ENCODE results near the gene ECHDC3.
"Not testable (repeated sequence)": the region's sequence is repeated elsewhere in the genome, so short reads cannot be mapped to it uniquely, and the experiment has no call there.

Gene ECHDC3

DNA sequence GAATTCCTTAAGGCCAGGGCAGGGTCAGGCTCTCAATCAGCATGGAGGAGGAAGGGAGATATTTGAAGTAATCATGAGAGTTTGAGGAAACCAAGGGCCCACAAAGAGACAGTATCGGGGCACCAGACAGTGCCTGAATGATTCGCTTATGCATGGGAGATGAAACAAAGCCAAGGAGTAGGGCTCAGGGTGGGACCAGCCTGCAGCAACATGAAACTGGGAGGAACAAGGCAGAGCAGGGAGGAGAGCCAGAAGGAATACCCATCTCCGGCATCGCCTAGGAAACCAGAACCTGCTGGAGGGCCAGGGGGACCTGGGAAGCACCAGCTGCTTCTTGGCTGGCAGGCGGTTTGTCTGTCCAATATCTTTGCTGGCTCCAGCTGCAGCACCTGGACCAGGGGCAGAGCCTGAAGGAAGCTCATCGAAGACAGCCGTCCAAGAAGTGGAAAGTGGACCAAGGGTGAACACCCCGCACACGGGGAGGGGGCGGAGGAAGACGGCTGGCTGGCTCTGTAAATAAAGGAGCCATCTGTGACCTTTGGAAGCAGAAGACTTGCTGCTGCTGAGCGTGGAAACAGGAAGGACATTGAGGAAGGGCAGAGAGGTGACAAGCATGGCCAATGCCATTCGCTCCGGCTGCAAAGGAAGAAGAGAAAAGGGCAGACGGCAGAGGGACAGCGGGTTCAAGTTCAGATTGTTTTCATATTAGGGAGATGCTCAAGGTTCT is 34.4 kb upstream of the ECHDC3 start:
- H3K4me1 Mint-ChIP-seq = peaks cover 32 to 40% of the 10 kb centered on the region in 2 donors
- no peak for DNase-seq
- H3K36me3 Mint-ChIP-seq = peaks cover 0 to 5% of the 10 kb centered on the region in 2 donors
- H3K9me3 Mint-ChIP-seq = peaks cover 0 to 2% of the 10 kb centered on the region in 2 donors
- no peak overlapping the region for H3K4me3 Mint-ChIP-seq
- ATAC-seq (replicated peaks) = no peak
- no peaks in the 10 kb centered on the region for H3K27me3 Mint-ChIP-seq
- no peak overlapping the region for H3K27ac Mint-ChIP-seq

GRCh38 chr10:11708801-11709200 is 33.4 kb upstream of the ECHDC3 start:
- not testable (repeated sequence) for H3K27ac Mint-ChIP-seq; H3K27me3 Mint-ChIP-seq; DNase-seq; ATAC-seq (replicated peaks); H3K36me3 Mint-ChIP-seq; H3K4me3 Mint-ChIP-seq; H3K9me3 Mint-ChIP-seq
- peaks cover 37 to 50% of the 10 kb centered on the region in 2 donors for H3K4me1 Mint-ChIP-seq

DNA sequence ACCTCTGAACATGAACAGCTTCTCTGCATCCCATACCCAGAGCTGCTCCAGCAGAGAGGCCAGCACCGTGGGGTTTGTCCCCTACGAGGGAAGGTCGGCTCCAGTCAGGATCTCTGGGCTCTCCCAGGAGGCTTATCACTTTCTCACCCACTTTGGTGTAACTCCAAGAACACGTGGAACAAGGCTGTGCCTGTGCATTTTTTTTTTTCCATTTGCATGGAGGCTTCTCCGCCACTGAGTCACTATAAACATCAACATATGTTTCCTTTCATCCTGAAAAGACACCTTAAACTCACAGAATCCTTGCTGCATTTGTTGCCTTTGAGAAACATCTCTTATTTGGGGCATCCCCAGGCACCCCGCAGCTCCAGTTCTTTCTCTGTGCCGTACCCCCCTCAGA is 29.4 kb upstream of the ECHDC3 start:
- no peak overlapping the region for H3K4me3 Mint-ChIP-seq
- no peak overlapping the region for H3K27ac Mint-ChIP-seq

DNA sequence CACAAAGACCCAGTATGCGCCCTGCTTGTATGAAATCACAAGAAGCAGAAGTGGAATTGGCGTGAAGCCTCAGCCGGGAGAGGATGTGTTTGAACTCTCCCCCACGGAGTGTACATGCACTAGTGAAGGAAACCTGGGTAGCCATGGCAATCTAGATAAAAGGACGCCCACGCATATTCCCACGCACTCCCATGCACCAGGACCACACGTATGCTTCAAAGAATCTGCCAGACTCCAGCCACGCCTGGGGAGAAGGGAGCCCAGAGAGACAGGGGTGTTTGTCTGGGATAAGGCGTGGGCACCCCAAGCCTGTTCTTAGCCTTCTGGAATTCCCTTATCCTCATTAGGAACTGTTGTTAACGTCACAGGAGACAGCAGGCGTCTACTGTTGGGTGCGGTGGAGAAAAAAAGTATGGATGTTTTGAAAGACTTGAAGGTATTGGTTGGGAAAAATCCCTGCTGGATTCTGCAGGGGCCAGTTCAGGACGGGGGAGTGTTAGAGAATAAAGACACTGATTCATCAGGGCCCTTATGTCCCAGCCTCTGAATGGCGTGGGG is 28.9 kb upstream of the ECHDC3 start:
- Mint-ChIP-seq H3K9me3 (no peaks in the 10 kb centered on the region), H3K27ac (no peak overlapping the region)
- ATAC-seq (replicated peaks) = peak; percentile 32 to 41

More for the DNA sequence above, 29.4 kb upstream of the ECHDC3 start:
- Mint-ChIP-seq H3K36me3 (no peaks in the 10 kb centered on the region), H3K27me3 (no peaks in the 10 kb centered on the region), H3K4me1 (peaks cover 41 to 66% of the 10 kb centered on the region in 2 donors), H3K9me3 (no peaks in the 10 kb centered on the region)
- no peak for ATAC-seq (replicated peaks)
- no peak for DNase-seq

GRCh38 chr10:11713963-11714362 is 28.2 kb upstream of the ECHDC3 start:
- H3K4me3 Mint-ChIP-seq = no peak overlapping the region
- ATAC-seq (replicated peaks) (no peak), DNase-seq (no peak)
- peak overlapping the region; percentile 42 for H3K27ac Mint-ChIP-seq
- peaks cover 41 to 67% of the 10 kb centered on the region in 2 donors for H3K4me1 Mint-ChIP-seq
- no peaks in the 10 kb centered on the region for H3K27me3 Mint-ChIP-seq
- H3K36me3 Mint-ChIP-seq = no peaks in the 10 kb centered on the region
- peaks cover 0 to 2% of the 10 kb centered on the region in 2 donors for H3K9me3 Mint-ChIP-seq

More for the DNA sequence above, 28.9 kb upstream of the ECHDC3 start:
- peaks cover 39 to 66% of the 10 kb centered on the region in 2 donors for H3K4me1 Mint-ChIP-seq
- H3K36me3 Mint-ChIP-seq = no peaks in the 10 kb centered on the region
- DNase-seq = no peak
- H3K27me3 Mint-ChIP-seq = no peaks in the 10 kb centered on the region
- H3K4me3 Mint-ChIP-seq = no peak overlapping the region

DNA sequence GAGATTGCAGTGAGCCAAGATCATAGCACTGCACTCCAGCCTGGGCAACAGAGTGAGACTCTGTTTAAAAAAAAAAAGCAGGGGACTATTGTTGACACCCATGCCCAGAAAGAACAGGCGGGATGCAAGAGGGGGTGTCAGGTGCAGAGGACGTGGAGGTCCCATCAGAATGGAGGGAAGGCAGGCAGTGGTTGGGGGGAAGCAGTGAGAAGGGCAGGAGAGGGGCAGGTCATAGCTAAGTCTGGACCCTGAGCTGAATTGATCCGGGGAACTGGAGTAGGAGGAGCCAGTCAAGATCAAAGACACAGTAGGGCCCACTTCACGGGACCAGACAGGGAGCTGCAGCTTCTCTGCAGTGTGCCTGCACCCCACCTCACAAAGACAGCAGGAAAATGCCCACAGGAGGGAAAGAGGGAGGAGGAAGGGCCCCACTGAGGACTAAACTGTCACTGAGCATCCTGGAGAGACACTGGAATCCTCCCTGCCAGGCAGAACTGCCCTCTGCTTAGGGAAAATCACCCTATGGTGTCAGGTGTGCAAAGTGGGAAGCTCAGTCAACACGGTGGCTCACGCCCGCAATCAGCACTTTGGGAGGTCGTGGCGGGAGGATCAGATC is 27.3 kb upstream of the ECHDC3 start:
- H3K27me3 Mint-ChIP-seq = no peaks in the 10 kb centered on the region
- H3K9me3 Mint-ChIP-seq = peaks cover 0 to 2% of the 10 kb centered on the region in 2 donors
- no peak overlapping the region for H3K27ac Mint-ChIP-seq
- DNase-seq (no peak), ATAC-seq (replicated peaks) (no peak)
- H3K4me1 Mint-ChIP-seq = peaks cover 40 to 69% of the 10 kb centered on the region in 2 donors
- no peaks in the 10 kb centered on the region for H3K36me3 Mint-ChIP-seq
- no peak overlapping the region for H3K4me3 Mint-ChIP-seq

DNA sequence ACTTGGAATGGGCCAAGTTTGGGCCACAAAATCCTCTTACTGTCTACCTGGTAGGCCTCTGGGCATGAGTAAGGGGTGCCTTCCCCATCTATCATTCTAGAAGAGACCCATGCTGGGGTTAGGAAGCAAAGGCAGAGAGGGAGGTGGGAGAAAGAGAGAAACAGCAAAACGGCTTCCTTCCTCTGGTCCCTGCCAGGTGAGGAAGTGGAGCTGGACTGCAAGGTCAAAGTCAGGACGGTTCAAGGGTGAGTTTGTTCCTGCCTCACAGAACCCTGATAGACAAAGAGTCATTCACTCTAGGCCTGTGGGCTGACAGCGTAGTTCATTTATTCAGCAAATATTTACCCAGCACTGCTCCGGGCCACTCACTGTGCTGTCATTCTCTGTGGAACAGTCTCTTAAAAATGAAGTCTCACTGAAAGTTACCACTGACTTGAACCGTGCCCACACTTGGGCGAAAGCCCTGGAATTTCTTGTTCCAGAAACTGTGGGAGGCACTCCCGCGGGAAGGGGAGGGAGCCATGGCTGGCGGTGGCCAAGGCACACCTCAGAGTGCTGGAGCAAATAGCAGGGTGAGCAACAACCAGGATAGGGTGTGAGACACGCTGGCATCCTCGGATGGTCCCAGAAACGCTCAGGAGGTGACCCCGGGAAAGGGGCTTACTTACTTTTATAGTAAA is 26.2 kb upstream of the ECHDC3 start:
- DNase-seq = no peak
- peaks cover 0 to 2% of the 10 kb centered on the region in 2 donors for H3K9me3 Mint-ChIP-seq
- no peak for ATAC-seq (replicated peaks)
- H3K4me1 Mint-ChIP-seq = peaks cover 40 to 69% of the 10 kb centered on the region in 2 donors
- H3K27me3 Mint-ChIP-seq = no peaks in the 10 kb centered on the region
- H3K4me3 Mint-ChIP-seq = no peak overlapping the region
- H3K36me3 Mint-ChIP-seq = no peaks in the 10 kb centered on the region
- peak overlapping the region; percentile 57 for H3K27ac Mint-ChIP-seq

- no peak overlapping the region for H3K27ac Mint-ChIP-seq
- H3K4me1 Mint-ChIP-seq = peaks cover 44 to 70% of the 10 kb centered on the region in 2 donors
- H3K4me3 Mint-ChIP-seq = no peak overlapping the region
- no peaks in the 10 kb centered on the region for H3K36me3 Mint-ChIP-seq
- peaks cover 0 to 2% of the 10 kb centered on the region in 2 donors for H3K9me3 Mint-ChIP-seq
- H3K27me3 Mint-ChIP-seq = no peaks in the 10 kb centered on the region
- ATAC-seq (replicated peaks) (no peak), DNase-seq (no peak)
Measured at GRCh38 chr10:11716686-11717085, 25.5 kb upstream of the ECHDC3 start.

GRCh38 chr10:11719496-11720259 is 22.5 kb upstream of the ECHDC3 start:
- ATAC-seq (replicated peaks) (no peak), DNase-seq (no peak)
- H3K4me3 Mint-ChIP-seq = no peak overlapping the region
- H3K27me3 Mint-ChIP-seq = no peaks in the 10 kb centered on the region
- H3K27ac Mint-ChIP-seq = peak overlapping the region; percentile 76
- H3K36me3 Mint-ChIP-seq = no peaks in the 10 kb centered on the region
- H3K9me3 Mint-ChIP-seq = peaks cover 0 to 2% of the 10 kb centered on the region in 2 donors
- H3K4me1 Mint-ChIP-seq = peaks cover 32 to 49% of the 10 kb centered on the region in 2 donors

DNA sequence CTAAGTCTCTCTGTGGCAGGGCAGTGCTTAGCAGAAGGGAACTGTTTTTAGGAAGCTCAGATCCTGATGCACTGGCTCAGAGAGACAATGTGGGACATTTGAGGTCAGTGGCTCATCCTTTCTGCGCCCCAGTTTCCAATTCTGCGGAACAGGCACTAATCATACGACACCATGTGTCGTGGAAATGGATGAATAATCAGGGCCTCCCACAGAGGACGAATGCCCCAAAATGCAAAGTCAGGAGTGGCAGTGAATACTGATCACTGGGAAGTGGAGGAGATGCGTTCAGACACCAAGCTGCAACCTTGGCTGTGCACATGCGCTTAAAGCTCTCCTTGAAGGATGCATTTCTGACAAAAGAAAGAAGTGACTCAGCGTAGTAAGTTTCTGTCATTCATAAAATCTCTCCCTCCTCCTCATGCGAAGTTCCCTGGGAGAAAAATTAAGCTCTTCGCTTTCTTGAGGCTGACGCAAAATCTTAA is 21.9 kb upstream of the ECHDC3 start:
- no peaks in the 10 kb centered on the region for H3K27me3 Mint-ChIP-seq
- DNase-seq (no peak), ATAC-seq (replicated peaks) (peak; percentile 62 to 68)
- H3K9me3 Mint-ChIP-seq = peaks cover 0 to 2% of the 10 kb centered on the region in 2 donors
- peaks cover 35 to 51% of the 10 kb centered on the region in 2 donors for H3K4me1 Mint-ChIP-seq
- no peaks in the 10 kb centered on the region for H3K36me3 Mint-ChIP-seq
- H3K4me3 Mint-ChIP-seq = peak overlapping the region in 1 of 2 donors; percentile 41
- peak overlapping the region; percentile 76 for H3K27ac Mint-ChIP-seq

GRCh38 chr10:11721806-11722205 is 20.4 kb upstream of the ECHDC3 start:
- Mint-ChIP-seq H3K27ac (no peak overlapping the region), H3K4me1 (peaks cover 29 to 46% of the 10 kb centered on the region in 2 donors), H3K27me3 (no peaks in the 10 kb centered on the region), H3K4me3 (no peak overlapping the region), H3K36me3 (no peaks in the 10 kb centered on the region), H3K9me3 (peaks cover 0 to 2% of the 10 kb centered on the region in 2 donors)
- DNase-seq (no peak), ATAC-seq (replicated peaks) (no peak)

DNA sequence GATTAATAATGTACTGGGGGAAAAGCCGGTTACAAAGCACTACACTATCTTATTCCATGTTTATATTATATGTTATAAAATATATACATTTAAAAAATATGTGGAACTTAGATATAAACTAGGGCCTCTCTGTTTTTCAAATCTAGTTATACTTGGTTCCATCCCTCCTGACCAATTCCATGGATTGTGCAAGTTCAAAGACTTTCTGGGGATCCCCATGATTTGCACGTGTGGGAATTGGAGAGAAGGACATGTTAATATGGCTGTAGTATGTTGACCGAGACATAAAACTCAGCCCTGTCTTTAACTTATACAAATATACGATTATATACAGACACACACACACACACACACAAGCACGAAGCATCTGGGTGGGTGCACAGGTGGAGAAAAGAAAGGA is 18.8 kb upstream of the ECHDC3 start:
- Mint-ChIP-seq H3K9me3 (peaks cover 2 to 3% of the 10 kb centered on the region in 2 donors), H3K27ac (no peak overlapping the region), H3K4me3 (no peak overlapping the region), H3K27me3 (no peaks in the 10 kb centered on the region), H3K36me3 (peaks cover 1 to 3% of the 10 kb centered on the region in 2 donors), H3K4me1 (peaks cover 24 to 38% of the 10 kb centered on the region in 2 donors)
- ATAC-seq (replicated peaks) (no peak), DNase-seq (no peak)

GRCh38 chr10:11724938-11725776 is 17.0 kb upstream of the ECHDC3 start:
- DNase-seq = peak; percentile 36

More at GRCh38 chr10:11724938-11725776, 17.0 kb upstream of the ECHDC3 start:
- Mint-ChIP-seq H3K4me3 (no peak overlapping the region), H3K27me3 (no peaks in the 10 kb centered on the region), H3K27ac (peak overlapping the region; percentile 56), H3K9me3 (peaks cover 6 to 8% of the 10 kb centered on the region in 2 donors), H3K4me1 (peaks cover 16 to 30% of the 10 kb centered on the region in 2 donors), H3K36me3 (peaks cover 2 to 7% of the 10 kb centered on the region in 2 donors)
- ATAC-seq (replicated peaks) = peak; percentile 91 to 96
